Measurements from ENCODE around the gene SLC6A7.

DNA sequence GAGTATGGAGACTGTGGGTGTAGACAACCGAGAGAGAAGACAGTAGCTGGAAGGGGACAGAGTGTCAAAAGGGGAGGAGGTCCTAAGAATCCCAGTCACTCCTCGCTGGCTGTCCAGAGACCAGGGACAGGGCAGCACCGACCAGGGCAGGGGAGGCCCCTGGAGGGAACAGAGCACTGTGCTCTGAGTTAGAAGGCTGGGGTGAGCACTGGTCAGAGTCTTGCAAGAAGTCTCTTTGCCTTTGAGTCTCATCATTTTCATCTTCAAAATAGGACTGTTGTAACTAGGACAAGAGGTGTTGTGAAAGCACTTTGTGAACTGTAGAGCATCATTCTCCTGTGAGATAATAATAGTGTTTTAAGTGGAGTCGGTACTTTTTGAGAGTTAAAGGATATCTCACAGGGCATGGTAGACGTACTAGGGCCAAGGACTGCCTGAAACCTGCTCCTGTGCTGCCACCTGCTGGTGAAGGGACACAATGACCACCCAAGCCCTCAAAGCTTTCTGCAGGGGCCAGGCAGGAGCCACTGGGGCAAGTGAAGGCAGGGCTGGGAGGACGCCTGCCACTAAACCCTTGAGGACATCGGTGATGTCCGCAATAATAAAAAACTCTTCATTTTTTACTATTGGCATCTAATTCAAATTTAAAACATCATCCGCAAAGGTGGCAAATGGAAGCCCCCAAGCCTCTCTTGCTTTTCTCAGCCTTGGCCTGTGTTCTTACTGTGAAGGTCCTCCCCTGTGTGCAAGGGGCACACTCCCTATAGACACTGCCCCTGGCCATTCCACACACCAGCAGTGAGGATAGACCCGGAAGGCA, 28.2 kb downstream of the SLC6A7 start:
- TF ChIP-seq, protein P1, sequence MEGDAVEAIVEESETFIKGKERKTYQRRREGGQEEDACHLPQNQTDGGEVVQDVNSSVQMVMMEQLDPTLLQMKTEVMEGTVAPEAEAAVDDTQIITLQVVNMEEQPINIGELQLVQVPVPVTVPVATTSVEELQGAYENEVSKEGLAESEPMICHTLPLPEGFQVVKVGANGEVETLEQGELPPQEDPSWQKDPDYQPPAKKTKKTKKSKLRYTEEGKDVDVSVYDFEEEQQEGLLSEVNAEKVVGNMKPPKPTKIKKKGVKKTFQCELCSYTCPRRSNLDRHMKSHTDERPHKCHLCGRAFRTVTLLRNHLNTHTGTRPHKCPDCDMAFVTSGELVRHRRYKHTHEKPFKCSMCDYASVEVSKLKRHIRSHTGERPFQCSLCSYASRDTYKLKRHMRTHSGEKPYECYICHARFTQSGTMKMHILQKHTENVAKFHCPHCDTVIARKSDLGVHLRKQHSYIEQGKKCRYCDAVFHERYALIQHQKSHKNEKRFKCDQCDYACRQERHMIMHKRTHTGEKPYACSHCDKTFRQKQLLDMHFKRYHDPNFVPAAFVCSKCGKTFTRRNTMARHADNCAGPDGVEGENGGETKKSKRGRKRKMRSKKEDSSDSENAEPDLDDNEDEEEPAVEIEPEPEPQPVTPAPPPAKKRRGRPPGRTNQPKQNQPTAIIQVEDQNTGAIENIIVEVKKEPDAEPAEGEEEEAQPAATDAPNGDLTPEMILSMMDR (conservative IDR thresholded peaks at IDR 0.05 in 1 of 2, IDR thresholded peaks at IDR 0.05 in 1 of 2; ENCODE audit: extremely low read depth in 1 of 2, insufficient read depth in 1 of 2, low read depth in 1 of 2, low read length in 2 of 2), result peak; percentile 82 to 83
- TF ChIP-seq EZH2 (IDR thresholded peaks at IDR 0.05; ENCODE audit: borderline replicate concordance, low read length), result no peak

Data from mammary epithelial cell (primary cell).